Measurements from ENCODE around the gene RPL38. TPM values are rescaled to one million over a fixed set of nuclear protein-coding genes. Genes with fewer than 3 reads are reported as not detected.

The RPL38 gene
- total and polyA plus RNA-seq, 2 donors (not counting 1 experiment from before 2014, with no cell fraction given), result 1,185 to 3,018 TPM

GRCh38 chr17:74198694-74199093 lies 4.8 kb upstream of the RPL38 start:
- Histone ChIP-seq H3K27ac (ENCODE audit: insufficient read depth, low read length) (no peak overlapping the region), H3K36me3 (ENCODE audit: control insufficient read depth, insufficient read depth, low read length) (no peaks in the 10 kb centered on the region), H3K4me3 (replicated peaks in 1 of 4; ENCODE audit: control extremely low read depth in 1 of 4, insufficient read depth in 1 of 4, low read depth in 3 of 4, low read length in 4 of 4) (no peak overlapping the region), H3K4me2 (ENCODE audit: extremely low read depth, insufficient read depth, low read length) (no peak overlapping the region), H3K27me3 (ENCODE audit: control insufficient read depth, insufficient read depth, low read length) (peaks cover 17% of the 10 kb centered on the region), H3K9ac (ENCODE audit: insufficient read depth, low read length) (no peak overlapping the region), H3K9me3 (ENCODE audit: control insufficient read depth, insufficient read depth, low read depth, low read length) (no peaks in the 10 kb centered on the region), H2AFZ (ENCODE audit: low read length) (no peak overlapping the region), H3K79me2 (ENCODE audit: control insufficient read depth, insufficient read depth, low read length) (peaks cover 2% of the 10 kb centered on the region), H4K20me1 (ENCODE audit: control insufficient read depth, extremely low read depth, insufficient read depth, low read length) (no peaks in the 10 kb centered on the region), H3K4me1 (ENCODE audit: control insufficient read depth, extremely low read depth, insufficient read depth, low read length) (no peaks in the 10 kb centered on the region)
- no peak for DNase-seq (ENCODE audit: low read depth in 2 of 2)
- TF ChIP-seq, protein P1, sequence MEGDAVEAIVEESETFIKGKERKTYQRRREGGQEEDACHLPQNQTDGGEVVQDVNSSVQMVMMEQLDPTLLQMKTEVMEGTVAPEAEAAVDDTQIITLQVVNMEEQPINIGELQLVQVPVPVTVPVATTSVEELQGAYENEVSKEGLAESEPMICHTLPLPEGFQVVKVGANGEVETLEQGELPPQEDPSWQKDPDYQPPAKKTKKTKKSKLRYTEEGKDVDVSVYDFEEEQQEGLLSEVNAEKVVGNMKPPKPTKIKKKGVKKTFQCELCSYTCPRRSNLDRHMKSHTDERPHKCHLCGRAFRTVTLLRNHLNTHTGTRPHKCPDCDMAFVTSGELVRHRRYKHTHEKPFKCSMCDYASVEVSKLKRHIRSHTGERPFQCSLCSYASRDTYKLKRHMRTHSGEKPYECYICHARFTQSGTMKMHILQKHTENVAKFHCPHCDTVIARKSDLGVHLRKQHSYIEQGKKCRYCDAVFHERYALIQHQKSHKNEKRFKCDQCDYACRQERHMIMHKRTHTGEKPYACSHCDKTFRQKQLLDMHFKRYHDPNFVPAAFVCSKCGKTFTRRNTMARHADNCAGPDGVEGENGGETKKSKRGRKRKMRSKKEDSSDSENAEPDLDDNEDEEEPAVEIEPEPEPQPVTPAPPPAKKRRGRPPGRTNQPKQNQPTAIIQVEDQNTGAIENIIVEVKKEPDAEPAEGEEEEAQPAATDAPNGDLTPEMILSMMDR (conservative IDR thresholded peaks at IDR 0.05 in 1 of 2, IDR thresholded peaks at IDR 0.05 in 1 of 2; ENCODE audit: low read depth in 1 of 2, low read length in 2 of 2), result no peak
- TF ChIP-seq EZH2 (IDR thresholded peaks at IDR 0.05; ENCODE audit: low read length, missing control alignments), result no peak

- Histone ChIP-seq H3K36me3 (ENCODE audit: control insufficient read depth, insufficient read depth, low read length) (no peaks in the 10 kb centered on the region), H3K27ac (ENCODE audit: insufficient read depth, low read length) (no peak overlapping the region), H4K20me1 (ENCODE audit: control insufficient read depth, extremely low read depth, insufficient read depth, low read length) (no peaks in the 10 kb centered on the region), H3K27me3 (ENCODE audit: control insufficient read depth, insufficient read depth, low read length) (peaks cover 17% of the 10 kb centered on the region), H3K4me1 (ENCODE audit: control insufficient read depth, extremely low read depth, insufficient read depth, low read length) (peaks cover 2% of the 10 kb centered on the region), H3K4me3 (replicated peaks in 1 of 4; ENCODE audit: control extremely low read depth in 1 of 4, insufficient read depth in 1 of 4, low read depth in 3 of 4, low read length in 4 of 4) (no peak overlapping the region), H3K9ac (ENCODE audit: insufficient read depth, low read length) (no peak overlapping the region), H3K4me2 (ENCODE audit: extremely low read depth, insufficient read depth, low read length) (peak overlapping the region; percentile 44), H3K9me3 (ENCODE audit: control insufficient read depth, insufficient read depth, low read depth, low read length) (no peaks in the 10 kb centered on the region), H3K79me2 (ENCODE audit: control insufficient read depth, insufficient read depth, low read length) (peaks cover 10% of the 10 kb centered on the region), H2AFZ (ENCODE audit: low read length) (no peak overlapping the region)
- peak; percentile 26 to 46 for DNase-seq (ENCODE audit: low read depth in 2 of 2)
- TF ChIP-seq EZH2 (IDR thresholded peaks at IDR 0.05; ENCODE audit: low read length, missing control alignments), result peak; percentile 52
- TF ChIP-seq, protein P1 (conservative IDR thresholded peaks at IDR 0.05 in 1 of 2, IDR thresholded peaks at IDR 0.05 in 1 of 2; ENCODE audit: low read depth in 1 of 2, low read length in 2 of 2), result peak; percentile 90 to 95
These were observed 4.0 kb upstream of the RPL38 start for GRCh38 chr17:74199306-74200092.

GRCh38 chr17:74200112-74200511 lies 3.4 kb upstream of the RPL38 start:
- peaks cover 17% of the 10 kb centered on the region for H3K27me3 ChIP-seq (ENCODE audit: control insufficient read depth, insufficient read depth, low read length)
- H3K4me3 ChIP-seq (replicated peaks in 1 of 4; ENCODE audit: control extremely low read depth in 1 of 4, insufficient read depth in 1 of 4, low read depth in 3 of 4, low read length in 4 of 4), result no peak overlapping the region
- no peak overlapping the region for H2AFZ ChIP-seq (ENCODE audit: low read length)
- peaks cover 7% of the 10 kb centered on the region for H3K4me1 ChIP-seq (ENCODE audit: control insufficient read depth, extremely low read depth, insufficient read depth, low read length)
- no peak overlapping the region for H3K9ac ChIP-seq (ENCODE audit: insufficient read depth, low read length)
- H4K20me1 ChIP-seq (ENCODE audit: control insufficient read depth, extremely low read depth, insufficient read depth, low read length), result no peaks in the 10 kb centered on the region
- H3K27ac ChIP-seq (ENCODE audit: insufficient read depth, low read length), result no peak overlapping the region
- no peak for DNase-seq (ENCODE audit: low read depth in 2 of 2)
- H3K36me3 ChIP-seq (ENCODE audit: control insufficient read depth, insufficient read depth, low read length), result peaks cover 4% of the 10 kb centered on the region
- TF ChIP-seq, protein P1 (conservative IDR thresholded peaks at IDR 0.05 in 1 of 2, IDR thresholded peaks at IDR 0.05 in 1 of 2; ENCODE audit: low read depth in 1 of 2, low read length in 2 of 2), result no peak
- TF ChIP-seq EZH2 (IDR thresholded peaks at IDR 0.05; ENCODE audit: low read length, missing control alignments), result no peak
- H3K79me2 ChIP-seq (ENCODE audit: control insufficient read depth, insufficient read depth, low read length), result peaks cover 16% of the 10 kb centered on the region
- H3K9me3 ChIP-seq (ENCODE audit: control insufficient read depth, insufficient read depth, low read depth, low read length), result no peaks in the 10 kb centered on the region
- H3K4me2 ChIP-seq (ENCODE audit: extremely low read depth, insufficient read depth, low read length), result no peak overlapping the region
